H9 (cell line): ENCODE data around the gene NR5A1. TPM values are rescaled to one million over a fixed set of nuclear protein-coding genes. Genes with fewer than 3 reads are reported as not detected.

Source experiments
- DNase-seq: peaks from one replicate; pipeline ENCODE4 v3.0.0-alpha.2; 2017
- H2AFZ ChIP-seq: one replicate; pipeline ENCODE4 v1.6.1; 2013; ENCODE audit warnings: mild to moderate bottlenecking, low read length, control low read depth, moderate library complexity
- H2AK5ac ChIP-seq: 2 replicates; pipeline ENCODE4 v1.6.1; 2013; ENCODE audit warnings: low read length, control low read depth, mixed read lengths; ENCODE audit not compliant: insufficient read length
- H2BK120ac ChIP-seq: one replicate; pipeline ENCODE4 v1.6.1; 2013; ENCODE audit warnings: low read depth, mild to moderate bottlenecking, low read length, control low read depth, inconsistent platforms; ENCODE audit not compliant: poor library complexity, severe bottlenecking
- H2BK12ac ChIP-seq: 2 replicates; pipeline ENCODE4 v1.6.1; 2013; ENCODE audit warnings: low read length, control low read depth, mixed read lengths, low read depth; ENCODE audit not compliant: insufficient read length
- H2BK15ac ChIP-seq: 2 replicates; pipeline ENCODE4 v1.6.1; 2013; ENCODE audit warnings: low read depth, low read length, control low read depth
- H2BK20ac ChIP-seq: one replicate; pipeline ENCODE4 v1.6.1; 2013; ENCODE audit warnings: low read depth, mild to moderate bottlenecking, low read length, control low read depth, inconsistent platforms; ENCODE audit not compliant: poor library complexity, severe bottlenecking
- H2BK5ac ChIP-seq: 2 replicates; pipeline ENCODE4 v1.6.1; 2013; ENCODE audit warnings: low read length, control low read depth, mixed read lengths; ENCODE audit not compliant: insufficient read length
- H3K14ac ChIP-seq: 2 replicates; pipeline ENCODE4 v1.6.1; 2013; ENCODE audit warnings: low read length, control low read depth; ENCODE audit not compliant: insufficient read depth
- H3K18ac ChIP-seq: 2 replicates; pipeline ENCODE4 v1.6.1; 2013; ENCODE audit warnings: low read depth, mild to moderate bottlenecking, mixed read lengths, low read length, control low read depth; ENCODE audit not compliant: insufficient read length
- H3K23ac ChIP-seq: 2 replicates; pipeline ENCODE4 v1.6.1; 2013; ENCODE audit warnings: low read length, control low read depth, mixed read lengths, low read depth; ENCODE audit not compliant: insufficient read length
- H3K23me2 ChIP-seq: 2 replicates; pipeline ENCODE4 v1.6.1; 2013; ENCODE audit warnings: low read depth, mild to moderate bottlenecking, mixed read lengths, low read length, control low read depth; ENCODE audit not compliant: insufficient read length, poor library complexity, severe bottlenecking
- H3K27ac ChIP-seq: 2 replicates; pipeline ENCODE4 v1.5.1; 2013; ENCODE audit warnings: low read length, control low read depth, mixed read lengths, low read depth; ENCODE audit not compliant: insufficient read length
- H3K27me3 ChIP-seq: 2 replicates; pipeline ENCODE4 v1.6.1; 2013; ENCODE audit warnings: low read length, control low read depth, inconsistent platforms; ENCODE audit not compliant: insufficient read depth
- H3K4ac ChIP-seq: 2 replicates; pipeline ENCODE4 v1.6.1; 2013; ENCODE audit warnings: low read depth, mild to moderate bottlenecking, control low read depth, inconsistent platforms, low read length, moderate library complexity
- H3K4me1 ChIP-seq: 2 replicates; pipeline ENCODE4 v1.6.1; 2013; ENCODE audit warnings: low read length, control low read depth, inconsistent platforms; ENCODE audit not compliant: insufficient read depth
- H3K4me2 ChIP-seq: 2 replicates; pipeline ENCODE4 v1.6.1; 2013; ENCODE audit warnings: low read length, control low read depth, mixed read lengths; ENCODE audit not compliant: insufficient read length, insufficient read depth
- H3K56ac ChIP-seq: 2 replicates; pipeline ENCODE4 v1.6.1; 2013; ENCODE audit warnings: low read depth, mild to moderate bottlenecking, mixed read lengths, low read length, control low read depth; ENCODE audit not compliant: insufficient read length
- H3K79me1 ChIP-seq: 2 replicates; pipeline ENCODE4 v1.6.1; 2013; ENCODE audit warnings: low read depth, mild to moderate bottlenecking, moderate library complexity, low read length, control low read depth, inconsistent platforms; ENCODE audit not compliant: insufficient read depth, poor library complexity, severe bottlenecking
- H3K79me2 ChIP-seq: 2 replicates; pipeline ENCODE4 v1.6.1; 2013; ENCODE audit warnings: low read length, control low read depth, inconsistent platforms; ENCODE audit not compliant: insufficient read depth
- H3K9ac ChIP-seq: 2 replicates; pipeline ENCODE4 v1.6.1; 2013; ENCODE audit warnings: low read length, control low read depth, mixed read lengths; ENCODE audit not compliant: insufficient read length; ENCODE audit errors: extremely low read depth
- H3K9me3 ChIP-seq: one replicate; pipeline ENCODE4 v1.6.1; 2013; ENCODE audit warnings: low read depth, low read length, inconsistent platforms; ENCODE audit not compliant: control insufficient read depth
- H3T11ph ChIP-seq: one replicate; pipeline ENCODE4 v1.6.1; 2013; ENCODE audit warnings: mild to moderate bottlenecking, low read length, control low read depth, inconsistent platforms
- H4K20me1 ChIP-seq: one replicate; pipeline ENCODE4 v1.6.1; 2013; ENCODE audit not compliant: control insufficient read depth, insufficient read length, insufficient read depth
- H4K5ac ChIP-seq: 2 replicates; pipeline ENCODE4 v1.6.1; 2013; ENCODE audit warnings: low read depth, mild to moderate bottlenecking, mixed read lengths, low read length, control low read depth; ENCODE audit not compliant: insufficient read length
- H4K8ac ChIP-seq: replicated peaks from 2 replicates; pipeline ENCODE4 v1.6.1; 2013; ENCODE audit warnings: low read length, control low read depth, mixed read lengths, low read depth; ENCODE audit not compliant: insufficient read length
- H4K91ac ChIP-seq: 2 replicates; pipeline ENCODE4 v1.6.1; 2013; ENCODE audit warnings: low read depth, mild to moderate bottlenecking, moderate library complexity, mixed read lengths, low read length, control low read depth; ENCODE audit not compliant: insufficient read length
- H3K27ac Mint-ChIP-seq, 3 experiments: 2 replicates in 2 of 3; 3 replicates in 1 of 3; pipeline ENCODE4 v1.8.0; 2020 to 2021; ENCODE audit warnings: mixed read lengths in 3 of 3, mild to moderate bottlenecking in 1 of 3, moderate library complexity in 1 of 3
- H3K27me3 Mint-ChIP-seq: 2 replicates; pipeline ENCODE4 v1.8.0; 2021; ENCODE audit warnings: low read depth, mild to moderate bottlenecking, moderate library complexity, mixed read lengths
- H3K36me3 Mint-ChIP-seq, 3 experiments: 2 replicates in 2 of 3; 3 replicates in 1 of 3; pipeline ENCODE4 v1.8.0; 2020 to 2021; ENCODE audit warnings: low read depth in 3 of 3, mixed read lengths in 3 of 3; ENCODE audit not compliant: insufficient read depth in 1 of 3
- H3K4me1 Mint-ChIP-seq, 2 experiments: 2 replicates each; pipeline ENCODE4 v1.8.0; 2020; ENCODE audit warnings: mixed read lengths in 2 of 2
- H3K4me3 Mint-ChIP-seq, 2 experiments: 2 replicates in 1 of 2; 3 replicates in 1 of 2; pipeline ENCODE4 v1.8.0; 2020 to 2021; ENCODE audit warnings: mild to moderate bottlenecking in 2 of 2, mixed read lengths in 2 of 2, moderate library complexity in 1 of 2
- H3K9me3 Mint-ChIP-seq, 2 experiments: 2 replicates in 1 of 2; 3 replicates in 1 of 2; pipeline ENCODE4 v1.8.0; 2020; ENCODE audit warnings: mild to moderate bottlenecking in 2 of 2, mixed read lengths in 2 of 2, moderate library complexity in 1 of 2
- WGBS: extraction: QIAGEN DNeasy Blood & Tissue Kit; methylation state at CpG from one replicate; pipeline ENCODE4 v1.1.7; 2013; ENCODE audit warnings: missing lambda C conversion rate, low lambda C conversion rate, mixed read lengths; ENCODE audit not compliant: insufficient read length; ENCODE audit errors: extremely low coverage; 5-methylcytosine and 5-hydroxymethylcytosine counted together
- total RNA-seq: library from RNA; stranded (reverse); gene quantifications from 2 replicates; pipeline ENCODE4 v1.2.1, GENCODE V29; 2021
- TF ChIP-seq, protein P1 (sequence below): fragments of 200-600 bp; sonication (generic); conservative IDR thresholded peaks from 3 replicates; pipeline ENCODE4 v1.8.0; 2021; ENCODE audit warnings: antibody characterized with exemption, mild to moderate bottlenecking

Gene NR5A1
- total RNA-seq, 1 experiment from 2014 or later: 0.37 TPM

DNA sequence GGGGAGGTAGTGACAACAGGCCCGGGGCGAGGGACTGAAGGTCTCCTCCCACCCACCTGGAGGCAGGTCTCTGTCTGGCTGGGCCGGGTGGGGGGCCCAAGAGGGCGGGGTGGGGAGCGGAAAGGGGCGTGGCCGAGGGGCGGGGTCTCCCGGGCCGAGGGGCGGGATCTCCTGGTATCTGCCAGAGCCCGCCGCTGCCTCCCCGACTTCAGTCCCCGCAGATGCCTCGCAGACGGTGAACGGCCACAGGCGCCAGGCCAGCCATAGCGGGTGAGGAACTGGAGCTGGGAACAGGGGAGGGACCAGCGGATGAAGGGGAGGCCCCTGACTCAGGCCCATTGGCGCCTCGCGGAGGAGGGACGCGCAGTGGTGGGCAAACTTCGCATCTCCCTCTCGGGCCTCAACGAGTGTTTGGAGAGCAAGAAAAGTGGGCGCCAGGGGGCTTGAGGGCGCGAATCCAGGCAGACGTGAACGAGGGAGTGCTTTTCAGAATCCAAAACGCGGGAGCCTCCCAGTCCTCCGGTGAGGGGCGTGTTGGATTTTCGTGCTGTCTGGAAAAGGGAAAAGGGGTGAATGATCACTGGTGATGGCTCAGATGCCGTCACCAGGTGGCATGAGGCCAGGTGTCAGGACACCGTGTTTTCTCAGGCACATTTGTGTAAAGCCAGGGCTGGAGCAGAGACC, 56.8 kb downstream of the NR5A1 start, which contains the start of gene ADGRD2:
ADGRD2 (plus strand) TSS at position 211 of the 684 bp plus-strand sequence. CDS start 1,216 bp downstream, outside the sequence.
- no peak within 1 kb of the TSS for H3K18ac ChIP-seq
- Mint-ChIP-seq H3K4me1 (peaks cover 13 to 22% of the 10 kb centered on the region in 2 experiments), H3K27me3 (peaks cover 33% of the 10 kb centered on the region), H3K9me3 (no peaks in the 10 kb centered on the region), H3K4me3 (peak within 1 kb of the TSS; percentile 63 to 83), H3K36me3 (no peaks in the 10 kb centered on the region), H3K27ac (peak within 1 kb of the TSS; percentile 23 to 65 (median 24); a peak in 2 of 7 replicates)
- H3K14ac ChIP-seq: no peak within 1 kb of the TSS
- H3K79me1 ChIP-seq: no peaks in the 10 kb centered on the region
- peak within 1 kb of the TSS; percentile 42 for H3K4me2 ChIP-seq
- H4K8ac ChIP-seq: no peak within 1 kb of the TSS
- H3K23me2 ChIP-seq: peaks cover 5% of the 10 kb centered on the region
- no peak within 1 kb of the TSS for H2BK12ac ChIP-seq
- H4K20me1 ChIP-seq: no peaks in the 10 kb centered on the region
- H3K27me3 ChIP-seq: peaks cover 12% of the 10 kb centered on the region
- H3K9ac ChIP-seq: no peak within 1 kb of the TSS
- H3K56ac ChIP-seq: no peak within 1 kb of the TSS
- H4K5ac ChIP-seq: no peak within 1 kb of the TSS
- no peak within 1 kb of the TSS for H2BK5ac ChIP-seq
- no peaks in the 10 kb centered on the region for H3K9me3 ChIP-seq
- no peak within 1 kb of the TSS for H2AFZ ChIP-seq
- no peak within 1 kb of the TSS for H2BK15ac ChIP-seq
- H4K91ac ChIP-seq: no peak within 1 kb of the TSS
- H2BK20ac ChIP-seq: no peak within 1 kb of the TSS
- peak; percentile 95 for DNase-seq
- H3T11ph ChIP-seq: no peak within 1 kb of the TSS
- no peak within 1 kb of the TSS for H2BK120ac ChIP-seq
- no peak within 1 kb of the TSS for H3K4ac ChIP-seq
- no peaks in the 10 kb centered on the region; the same call in 1 of the 2 replicates for H3K4me1 ChIP-seq
- H3K27ac ChIP-seq: no peak within 1 kb of the TSS
- TF ChIP-seq, protein P1, sequence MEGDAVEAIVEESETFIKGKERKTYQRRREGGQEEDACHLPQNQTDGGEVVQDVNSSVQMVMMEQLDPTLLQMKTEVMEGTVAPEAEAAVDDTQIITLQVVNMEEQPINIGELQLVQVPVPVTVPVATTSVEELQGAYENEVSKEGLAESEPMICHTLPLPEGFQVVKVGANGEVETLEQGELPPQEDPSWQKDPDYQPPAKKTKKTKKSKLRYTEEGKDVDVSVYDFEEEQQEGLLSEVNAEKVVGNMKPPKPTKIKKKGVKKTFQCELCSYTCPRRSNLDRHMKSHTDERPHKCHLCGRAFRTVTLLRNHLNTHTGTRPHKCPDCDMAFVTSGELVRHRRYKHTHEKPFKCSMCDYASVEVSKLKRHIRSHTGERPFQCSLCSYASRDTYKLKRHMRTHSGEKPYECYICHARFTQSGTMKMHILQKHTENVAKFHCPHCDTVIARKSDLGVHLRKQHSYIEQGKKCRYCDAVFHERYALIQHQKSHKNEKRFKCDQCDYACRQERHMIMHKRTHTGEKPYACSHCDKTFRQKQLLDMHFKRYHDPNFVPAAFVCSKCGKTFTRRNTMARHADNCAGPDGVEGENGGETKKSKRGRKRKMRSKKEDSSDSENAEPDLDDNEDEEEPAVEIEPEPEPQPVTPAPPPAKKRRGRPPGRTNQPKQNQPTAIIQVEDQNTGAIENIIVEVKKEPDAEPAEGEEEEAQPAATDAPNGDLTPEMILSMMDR: peak; percentile 25; the same call in 1 of the 3 replicates
- H2AK5ac ChIP-seq: no peak within 1 kb of the TSS
- no CpG with 5 or more reads among the region's 41 CpGs for WGBS
- H3K23ac ChIP-seq: no peak within 1 kb of the TSS
- H3K79me2 ChIP-seq: no peaks in the 10 kb centered on the region
